ENCODE data around the gene CELF3.
"Not testable (repeated sequence)": the region's sequence is repeated elsewhere in the genome, so short reads cannot be mapped to it uniquely, and the experiment has no call there.

GRCh38 chr1:151682901-151683300 lies 33.7 kb downstream of the CELF3 start:
- not testable (repeated sequence) for TF ChIP-seq CTCF, POLR2A (IDR thresholded peaks at IDR 0.05)

Measured in thyroid gland (tissue), 4 donors.